GM03348 (cell line): ENCODE measurements around the gene ALPL.

Experiments used
- DNase-seq: peaks from one replicate; pipeline ENCODE4 v3.0.0; 2012; ENCODE audit warnings: low spot score

Gene ALPL

GRCh38 chr1:21598904-21599303, 89.7 kb downstream of the ALPL start:
- no peak for DNase-seq

GRCh38 chr1:21599402-21599801, 90.2 kb downstream of the ALPL start:
- no peak for DNase-seq

GRCh38 chr1:21601278-21602048, 92.2 kb downstream of the ALPL start:
- no peak for DNase-seq

GRCh38 chr1:21603177-21604138, 94.2 kb downstream of the ALPL start:
- DNase-seq: no peak

- no peak for DNase-seq
Observed at GRCh38 chr1:21604208-21604957, 95.2 kb downstream of the ALPL start.

GRCh38 chr1:21605012-21605715, 95.9 kb downstream of the ALPL start:
- DNase-seq: no peak

- no peak for DNase-seq
Observed at GRCh38 chr1:21605964-21606705, 96.9 kb downstream of the ALPL start.

- peak; percentile 75 for DNase-seq
Observed at GRCh38 chr1:21607549-21608529, 98.6 kb downstream of the ALPL start.

- DNase-seq: no peak
Observed at GRCh38 chr1:21608798-21609197, 99.6 kb downstream of the ALPL start.

GRCh38 chr1:21610027-21610426, 100.8 kb downstream of the ALPL start:
- no peak for DNase-seq

GRCh38 chr1:21610989-21611785, 102.0 kb downstream of the ALPL start:
- DNase-seq: no peak

GRCh38 chr1:21612057-21612456, 102.8 kb downstream of the ALPL start:
- DNase-seq: no peak

- no peak for DNase-seq
Observed at GRCh38 chr1:21613072-21613867, 104.0 kb downstream of the ALPL start.

- no peak for DNase-seq
Observed at GRCh38 chr1:21614419-21615115, 105.3 kb downstream of the ALPL start.

GRCh38 chr1:21616372-21616771, 107.1 kb downstream of the ALPL start:
- no peak for DNase-seq

- no peak for DNase-seq
Observed at GRCh38 chr1:21617126-21617738, 108.0 kb downstream of the ALPL start.

GRCh38 chr1:21618059-21618458, 108.8 kb downstream of the ALPL start:
- no peak for DNase-seq
